Peyer's patch (tissue), 4 donors: ENCODE results near the gene KIF26B.

Experiments
- CTCF ChIP-seq, 6 experiments: fragments of 450-650 bp in 4 of 6; fragments of 200-600 bp in 2 of 6; sonication (generic) in 1 of 6; IDR thresholded peaks; one replicate each; pipeline ENCODE4 v1.5.1; 2017 to 2019; ENCODE audit warnings: antibody characterized with exemption in 6 of 6, mild to moderate bottlenecking in 3 of 6, moderate library complexity in 1 of 6
- POLR2A ChIP-seq, 2 donors: fragments of 450-650 bp; IDR thresholded peaks; one replicate each; pipeline ENCODE4 v1.5.1; 2017; ENCODE audit warnings: antibody characterized with exemption in 2 of 2, mild to moderate bottlenecking in 2 of 2, moderate library complexity in 2 of 2

- TF ChIP-seq CTCF (IDR thresholded peaks at IDR 0.05) (no peak), POLR2A (IDR thresholded peaks at IDR 0.05) (no peak)
Observed at GRCh38 chr1:245694753-245695195, 540.0 kb downstream of the KIF26B start.
